Tibial artery (tissue), 4 donors: ENCODE measurements around the gene SND1.
"Not testable (repeated sequence)": the region's sequence is repeated elsewhere in the genome, so short reads cannot be mapped to it uniquely, and the experiment has no call there.

ENCODE experiments used
- DNase-seq, 2 donors: peaks; one replicate each; pipeline ENCODE4 v3.0.0-alpha.2; 2019
- H3K27ac ChIP-seq, 2 donors: fragments of 200-600 bp; sonication (generic) in 1 of 2; 1 replicate in 1 of 2; 2 replicates in 1 of 2; pipeline ENCODE4 v1.5.1; 2018 to 2019; ENCODE audit warnings: mild to moderate bottlenecking in 1 of 2
- H3K27me3 ChIP-seq, 2 donors: fragments of 200-600 bp; sonication (generic) in 1 of 2; one replicate each; pipeline versions ENCODE4 v1.5.1 to v1.6.0; 2016 to 2019
- H3K36me3 ChIP-seq, 3 donors: fragments of 200-600 bp; sonication (generic) in 2 of 3; one replicate each; pipeline ENCODE4 v1.5.1; 2016 to 2019; ENCODE audit warnings: mild to moderate bottlenecking in 2 of 3
- H3K4me1 ChIP-seq, 4 donors: fragments of 200-600 bp; sonication (generic) in 2 of 4; 1 replicate in 3 of 4; 2 replicates in 1 of 4; pipeline ENCODE4 v1.5.1; 2016 to 2019
- H3K4me3 ChIP-seq, 2 donors: fragments of 200-600 bp; sonication (generic) in 1 of 2; 1 replicate in 1 of 2; 2 replicates in 1 of 2; pipeline ENCODE4 v1.5.1; 2018 to 2019; ENCODE audit warnings: mild to moderate bottlenecking in 2 of 2
- H3K9me3 ChIP-seq, 3 donors: fragments of 200-600 bp; sonication (generic) in 1 of 3; one replicate each; pipeline ENCODE4 v1.5.1; 2016 to 2019
- intact Hi-C: fragments of 100-400 bp; cut with DNase I; formaldehyde crosslinking; loops from one replicate; pipeline ENCODE4 v1.15.0; 2023; ENCODE audit warnings: low total_unique reads
- TF ChIP-seq, protein P1 (sequence below), 2 experiments: fragments of 200-600 bp in 1 of 2; fragments of 450-650 bp in 1 of 2; IDR thresholded peaks; one replicate each; pipeline ENCODE4 v1.5.1; 2017 to 2019; ENCODE audit warnings: antibody characterized with exemption in 2 of 2, mild to moderate bottlenecking in 1 of 2, moderate library complexity in 1 of 2

Gene SND1

DNA sequence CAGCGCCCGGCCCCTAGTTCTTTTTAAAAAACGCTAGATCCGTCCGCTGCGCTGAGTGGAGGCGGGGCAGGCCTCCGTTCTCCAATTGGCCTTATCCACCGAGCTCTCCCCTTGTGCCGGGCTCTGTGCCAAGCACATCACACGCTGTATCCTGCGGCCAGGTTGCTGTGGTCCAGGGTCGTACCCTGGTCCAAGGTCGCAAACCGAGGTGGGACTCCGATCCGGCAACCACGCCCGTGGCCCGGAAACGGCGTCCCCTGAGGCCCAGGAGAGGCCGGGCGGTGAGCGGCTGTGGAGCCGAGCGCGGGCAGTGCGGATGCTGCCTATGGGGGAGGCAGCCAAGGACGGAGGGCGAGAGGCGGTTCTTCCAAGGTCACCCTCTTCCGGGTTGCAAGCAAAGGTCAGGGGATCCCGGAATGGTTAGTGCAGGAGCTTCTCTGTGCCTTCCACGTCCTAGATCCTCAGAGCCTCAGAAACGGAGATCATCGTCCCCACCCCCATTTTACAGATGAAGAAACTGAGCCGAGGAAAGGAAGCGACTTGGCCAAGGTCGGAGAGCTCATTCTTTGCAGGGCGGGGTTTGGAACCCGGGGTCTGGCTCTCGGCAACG, 451.6 kb downstream of the SND1 start:
- intact Hi-C loops, result no loop called here
- Histone ChIP-seq H3K4me1 (peaks cover 0 to 14% (median 9%) of the 10 kb centered on the region in 4 donors), H3K36me3 (no peaks in the 10 kb centered on the region), H3K9me3 (no peaks in the 10 kb centered on the region), H3K27ac (no peak overlapping the region), H3K4me3 (peak overlapping the region; percentile 22 to 35), H3K27me3 (peaks cover 0 to 34% of the 10 kb centered on the region in 2 donors)
- TF ChIP-seq, protein P1, sequence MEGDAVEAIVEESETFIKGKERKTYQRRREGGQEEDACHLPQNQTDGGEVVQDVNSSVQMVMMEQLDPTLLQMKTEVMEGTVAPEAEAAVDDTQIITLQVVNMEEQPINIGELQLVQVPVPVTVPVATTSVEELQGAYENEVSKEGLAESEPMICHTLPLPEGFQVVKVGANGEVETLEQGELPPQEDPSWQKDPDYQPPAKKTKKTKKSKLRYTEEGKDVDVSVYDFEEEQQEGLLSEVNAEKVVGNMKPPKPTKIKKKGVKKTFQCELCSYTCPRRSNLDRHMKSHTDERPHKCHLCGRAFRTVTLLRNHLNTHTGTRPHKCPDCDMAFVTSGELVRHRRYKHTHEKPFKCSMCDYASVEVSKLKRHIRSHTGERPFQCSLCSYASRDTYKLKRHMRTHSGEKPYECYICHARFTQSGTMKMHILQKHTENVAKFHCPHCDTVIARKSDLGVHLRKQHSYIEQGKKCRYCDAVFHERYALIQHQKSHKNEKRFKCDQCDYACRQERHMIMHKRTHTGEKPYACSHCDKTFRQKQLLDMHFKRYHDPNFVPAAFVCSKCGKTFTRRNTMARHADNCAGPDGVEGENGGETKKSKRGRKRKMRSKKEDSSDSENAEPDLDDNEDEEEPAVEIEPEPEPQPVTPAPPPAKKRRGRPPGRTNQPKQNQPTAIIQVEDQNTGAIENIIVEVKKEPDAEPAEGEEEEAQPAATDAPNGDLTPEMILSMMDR (IDR thresholded peaks at IDR 0.05), result no peak
- no peak for DNase-seq

DNA sequence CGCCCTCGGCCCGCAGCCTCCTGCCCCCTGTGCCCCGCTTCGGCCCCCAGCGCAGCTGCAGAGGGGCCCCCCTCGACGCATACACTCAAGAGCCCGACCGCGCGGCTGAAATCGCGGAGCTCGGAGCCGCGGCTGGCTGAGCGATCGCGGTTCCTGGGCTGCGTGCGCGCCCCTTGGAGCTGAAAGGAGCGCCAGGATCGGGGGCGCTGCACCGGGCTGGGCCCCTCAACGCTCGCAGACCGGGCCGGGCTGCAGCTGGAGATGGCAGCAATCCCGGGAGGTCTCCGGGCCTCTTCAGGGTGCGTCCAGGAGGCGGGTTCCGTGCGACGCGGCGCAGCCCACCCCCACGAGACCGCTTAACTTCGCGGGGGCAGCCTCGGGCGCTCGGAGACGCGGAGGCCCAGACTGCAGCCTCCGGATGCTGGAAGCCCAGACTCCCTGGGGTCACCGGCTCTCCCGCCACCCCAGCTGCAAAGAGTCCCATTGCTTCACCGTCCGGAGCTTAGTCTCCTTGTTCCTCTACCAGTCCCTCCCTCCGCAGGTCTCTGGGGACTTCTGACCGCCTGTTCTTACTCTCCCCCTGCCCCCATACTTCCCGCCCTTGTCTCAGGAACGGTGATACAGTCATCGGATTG, 452.2 kb downstream of the SND1 start:
- H3K4me3 ChIP-seq, result peak overlapping the region; percentile 22 to 35
- H3K4me1 ChIP-seq, result peaks cover 0 to 14% (median 9%) of the 10 kb centered on the region in 4 donors
- H3K9me3 ChIP-seq, result no peaks in the 10 kb centered on the region
- H3K27me3 ChIP-seq, result peaks cover 0 to 35% of the 10 kb centered on the region in 2 donors
- H3K27ac ChIP-seq, result no peak overlapping the region
- no peaks in the 10 kb centered on the region for H3K36me3 ChIP-seq
- intact Hi-C loops, result no loop called here
- DNase-seq, result no peak
- TF ChIP-seq, protein P1 (IDR thresholded peaks at IDR 0.05), result no peak

DNA sequence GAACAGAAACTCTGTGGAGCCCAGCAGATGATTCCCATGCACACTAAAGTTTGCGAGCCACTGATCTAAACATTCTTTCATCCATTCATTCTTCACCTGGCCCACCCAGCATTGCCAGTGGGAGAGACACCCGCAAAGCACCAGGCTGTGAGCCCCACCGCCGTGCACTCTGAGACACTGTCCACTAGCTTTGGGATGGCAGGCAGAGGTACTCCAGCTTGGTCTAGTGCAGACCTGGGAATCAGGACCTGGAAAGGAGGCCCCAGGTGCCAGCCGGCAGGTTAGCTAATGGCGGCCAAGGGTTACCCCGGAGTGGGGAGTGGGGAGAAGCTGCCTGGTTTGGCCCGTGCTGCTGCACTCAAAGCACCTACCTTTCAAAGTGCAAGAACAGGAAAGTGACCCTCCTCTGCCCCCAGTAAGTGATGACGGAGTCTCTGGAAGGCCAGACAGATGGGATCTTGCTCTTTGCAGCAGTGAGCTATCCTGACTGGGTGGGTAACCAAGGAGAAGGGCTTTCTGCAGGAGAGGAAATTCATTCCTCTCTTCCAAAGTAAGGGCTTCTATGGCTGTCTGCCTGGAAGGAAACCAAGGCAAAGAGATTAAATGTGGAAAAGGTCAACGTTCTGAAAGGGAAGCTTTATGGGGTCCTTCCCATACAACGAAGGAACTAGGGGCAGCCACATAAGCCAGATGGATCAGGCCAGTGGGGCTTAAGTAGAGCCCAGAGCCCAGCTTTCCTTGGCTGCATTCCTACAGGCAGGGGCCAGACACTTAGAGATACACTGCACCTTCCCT, 453.4 kb downstream of the SND1 start:
- peaks cover 0 to 35% of the 10 kb centered on the region in 2 donors for H3K27me3 ChIP-seq
- H3K36me3 ChIP-seq, result no peaks in the 10 kb centered on the region
- H3K4me1 ChIP-seq, result peaks cover 0 to 14% (median 9%) of the 10 kb centered on the region in 4 donors
- H3K27ac ChIP-seq, result no peak overlapping the region
- TF ChIP-seq, protein P1 (IDR thresholded peaks at IDR 0.05), result no peak
- no peaks in the 10 kb centered on the region for H3K9me3 ChIP-seq
- H3K4me3 ChIP-seq, result no peak overlapping the region
- intact Hi-C loops, result no loop called here
- no peak for DNase-seq

DNA sequence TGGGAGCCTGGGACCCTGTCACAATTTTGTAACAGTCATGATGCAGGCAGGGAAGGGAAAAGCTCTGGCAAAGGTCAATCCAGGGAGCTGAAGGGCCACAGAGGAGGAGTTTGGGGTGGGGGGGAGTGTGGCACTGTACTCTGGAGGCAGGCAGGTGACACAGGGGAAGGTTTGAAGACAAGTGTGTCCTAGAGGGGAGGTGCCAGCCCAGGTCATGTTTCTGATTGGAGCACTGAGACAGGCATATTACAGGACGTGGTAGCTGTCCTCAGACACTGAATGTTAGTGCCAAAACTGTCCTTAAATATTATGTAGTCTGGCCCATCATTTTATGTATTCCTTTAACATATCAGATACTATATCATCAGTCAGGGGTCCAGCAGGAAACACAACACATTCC, 454.8 kb downstream of the SND1 start:
- TF ChIP-seq, protein P1 (IDR thresholded peaks at IDR 0.05), result no peak
- Histone ChIP-seq H3K4me3 (no peak overlapping the region), H3K27me3 (peaks cover 0 to 35% of the 10 kb centered on the region in 2 donors)

DNA sequence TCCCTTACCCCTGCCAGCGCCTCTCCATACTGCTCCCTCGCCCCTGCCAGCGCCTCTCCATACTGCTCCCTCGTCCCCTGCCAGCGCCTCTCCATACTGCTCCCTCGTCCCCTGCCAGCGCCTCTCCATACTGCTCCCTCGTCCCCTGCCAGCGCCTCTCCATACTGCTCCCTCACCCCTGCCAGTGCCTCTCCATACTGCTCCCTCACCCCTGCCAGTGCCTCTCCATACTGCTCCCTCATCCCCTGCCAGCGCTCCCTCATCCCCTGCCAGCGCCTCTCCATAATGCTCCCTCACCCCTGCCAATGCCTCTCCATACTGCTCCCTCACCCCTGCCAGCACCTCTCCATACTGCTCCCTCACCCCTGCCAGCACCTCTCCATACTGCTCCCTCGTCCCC, 455.5 kb downstream of the SND1 start:
- H3K36me3 ChIP-seq, H3K4me3 ChIP-seq, H3K9me3 ChIP-seq, H3K27ac ChIP-seq, intact Hi-C loops: not testable (repeated sequence)
- peak in 1 of 2 donors; percentile 15 for DNase-seq
- Histone ChIP-seq H3K4me1 (peaks cover 0 to 14% (median 9%) of the 10 kb centered on the region in 4 donors), H3K27me3 (peaks cover 0 to 35% of the 10 kb centered on the region in 2 donors)

More for the DNA sequence above, 454.8 kb downstream of the SND1 start:
- H3K36me3 ChIP-seq, result no peaks in the 10 kb centered on the region
- no peaks in the 10 kb centered on the region for H3K9me3 ChIP-seq
- H3K27ac ChIP-seq, result no peak overlapping the region
- peaks cover 0 to 14% (median 9%) of the 10 kb centered on the region in 4 donors for H3K4me1 ChIP-seq
- intact Hi-C loops, result no loop called here
- peak in 1 of 2 donors; percentile 41 for DNase-seq

DNA sequence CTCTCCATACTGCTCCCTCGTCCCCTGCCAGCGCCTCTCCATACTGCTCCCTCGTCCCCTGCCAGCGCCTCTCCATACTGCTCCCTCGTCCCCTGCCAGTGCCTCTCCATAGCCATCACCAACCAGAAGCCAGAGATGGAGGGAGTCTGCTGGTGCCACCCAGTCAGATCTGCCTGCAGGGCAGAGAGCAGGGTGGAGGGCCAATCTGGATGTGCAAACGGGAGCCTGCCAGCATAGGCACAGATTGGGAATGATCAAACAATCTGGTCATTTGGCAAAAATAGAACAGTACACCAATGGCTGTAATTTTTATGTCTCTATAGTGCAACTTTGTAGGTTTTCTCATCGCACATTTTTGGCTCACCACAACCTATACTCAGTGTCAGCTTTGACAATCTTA, 456.1 kb downstream of the SND1 start:
- intact Hi-C loops, result no loop called here
- Histone ChIP-seq H3K27ac (no peak overlapping the region), H3K36me3 (no peaks in the 10 kb centered on the region), H3K4me3 (no peak overlapping the region), H3K4me1 (peaks cover 0 to 14% (median 9%) of the 10 kb centered on the region in 4 donors), H3K27me3 (peaks cover 0 to 33% of the 10 kb centered on the region in 2 donors), H3K9me3 (no peaks in the 10 kb centered on the region)
- DNase-seq, result peak in 1 of 2 donors; percentile 11
- TF ChIP-seq, protein P1 (IDR thresholded peaks at IDR 0.05), result no peak
